Measurements from ENCODE around the gene ADAMTS12.

- TF ChIP-seq CTCF (IDR thresholded peaks at IDR 0.05) (no peak), POLR2A (IDR thresholded peaks at IDR 0.05) (no peak)
These were observed 84.9 kb downstream of the ADAMTS12 start for GRCh38 chr5:33806738-33807442.
